IPS-15b (cell line): ENCODE results near the gene SSNA1.

Experiments used
- H3K27me3 ChIP-seq: one replicate; pipeline ENCODE4 v1.6.1; 2013; ENCODE audit warnings: low read length; ENCODE audit not compliant: control insufficient read depth, insufficient read depth
- H3K36me3 ChIP-seq: one replicate; pipeline ENCODE4 v1.6.1; 2013; ENCODE audit warnings: low read length; ENCODE audit not compliant: control insufficient read depth, insufficient read depth
- H3K4me1 ChIP-seq: one replicate; pipeline ENCODE4 v1.6.1; 2013; ENCODE audit warnings: mild to moderate bottlenecking, low read length; ENCODE audit not compliant: control insufficient read depth, insufficient read depth
- H3K4me3 ChIP-seq: one replicate; pipeline ENCODE4 v1.5.1; 2013; ENCODE audit warnings: low read depth, low read length
- H3K9ac ChIP-seq: one replicate; pipeline ENCODE4 v1.6.1; 2013; ENCODE audit warnings: low read depth, mild to moderate bottlenecking, low read length
- H3K9me3 ChIP-seq: one replicate; pipeline ENCODE4 v1.6.1; 2013; ENCODE audit warnings: mild to moderate bottlenecking, low read length; ENCODE audit not compliant: control insufficient read depth, insufficient read depth

The SSNA1 gene, protein sequence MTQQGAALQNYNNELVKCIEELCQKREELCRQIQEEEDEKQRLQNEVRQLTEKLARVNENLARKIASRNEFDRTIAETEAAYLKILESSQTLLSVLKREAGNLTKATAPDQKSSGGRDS

DNA sequence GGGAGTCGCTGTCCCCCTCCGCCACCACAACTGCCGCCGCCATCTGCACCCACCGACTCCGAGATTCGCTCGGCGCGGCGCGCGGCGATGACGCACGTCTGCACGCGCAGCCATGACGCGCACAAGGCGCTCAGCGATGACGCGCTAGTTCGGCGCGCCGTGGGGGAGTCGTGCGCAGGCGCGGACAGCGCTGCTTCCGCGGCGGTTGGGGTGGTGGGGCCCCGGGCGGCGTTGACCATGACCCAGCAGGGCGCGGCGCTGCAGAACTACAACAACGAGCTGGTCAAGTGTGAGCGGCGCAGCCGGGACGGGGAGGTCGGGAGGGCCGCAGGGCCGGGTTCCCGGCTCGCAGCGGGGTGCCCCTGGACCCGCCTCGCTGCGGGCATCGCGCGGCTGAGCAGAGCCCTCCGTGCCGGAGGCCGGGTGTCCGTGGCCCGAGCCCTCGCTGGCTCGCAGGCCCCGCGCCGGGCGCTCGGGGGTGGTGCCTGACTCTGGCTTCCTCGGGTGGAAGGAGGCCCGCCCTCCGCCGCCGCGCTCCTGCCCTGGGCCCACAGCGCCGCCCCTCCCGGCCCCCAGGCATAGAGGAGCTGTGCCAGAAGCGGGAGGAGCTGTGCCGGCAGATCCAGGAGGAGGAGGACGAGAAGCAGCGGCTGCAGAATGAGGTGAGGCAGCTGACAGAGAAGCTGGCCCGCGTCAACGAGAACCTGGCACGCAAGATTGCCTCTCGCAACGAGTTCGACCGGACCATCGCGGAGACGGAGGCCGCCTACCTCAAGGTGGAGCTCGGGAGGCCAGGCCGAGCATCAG is at the start of gene SSNA1, which contains the start of gene ANAPC2:
SSNA1 (plus strand) TSS at position 187 of the 807 bp plus-strand sequence; CDS start at position 238, 51 bp downstream.
ANAPC2 (minus strand) TSS at position 71 of the 807 bp plus-strand sequence; CDS start at position 43, 28 bp downstream.
- peaks cover 26% of the 10 kb centered on the region for H3K36me3 ChIP-seq
- peak within 1 kb of the TSS; percentile 81 for H3K9ac ChIP-seq
- peak within 1 kb of the TSS; percentile 97 for H3K4me3 ChIP-seq
- H3K4me1 ChIP-seq: peaks cover 10% of the 10 kb centered on the region
- H3K9me3 ChIP-seq: no peaks in the 10 kb centered on the region
- H3K27me3 ChIP-seq: no peaks in the 10 kb centered on the region

DNA sequence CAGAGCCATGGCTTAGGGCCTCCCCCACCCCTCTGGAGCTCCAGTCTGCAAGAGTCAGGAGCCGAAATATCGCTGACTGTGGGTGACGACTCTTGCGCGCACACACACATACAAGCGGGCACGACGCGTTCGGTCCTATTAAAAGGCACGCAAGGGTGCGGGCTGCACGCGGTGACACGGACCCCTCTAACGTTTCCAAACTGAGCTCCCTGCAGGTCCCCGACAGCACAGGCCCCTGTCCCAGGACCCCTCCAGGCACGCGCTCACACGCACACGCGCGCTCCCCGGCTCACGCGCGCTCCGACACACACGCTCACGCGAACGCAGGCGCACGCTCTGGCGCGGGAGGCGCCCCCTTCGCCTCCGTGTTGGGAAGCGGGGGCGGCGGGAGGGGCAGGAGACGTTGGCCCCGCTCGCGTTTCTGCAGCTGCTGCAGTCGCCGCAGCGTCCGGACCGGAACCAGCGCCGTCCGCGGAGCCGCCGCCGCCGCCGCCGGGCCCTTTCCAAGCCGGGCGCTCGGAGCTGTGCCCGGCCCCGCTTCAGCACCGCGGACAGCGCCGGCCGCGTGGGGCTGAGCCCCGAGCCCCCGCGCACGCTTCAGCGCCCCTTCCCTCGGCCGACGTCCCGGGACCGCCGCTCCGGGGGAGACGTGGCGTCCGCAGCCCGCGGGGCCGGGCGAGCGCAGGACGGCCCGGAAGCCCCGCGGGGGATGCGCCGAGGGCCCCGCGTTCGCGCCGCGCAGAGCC is 49.6 kb upstream of the SSNA1 start, which contains the start of gene GRIN1:
GRIN1 (plus strand) TSS at position 433 of the 746 bp plus-strand sequence. CDS start 333 bp downstream, outside the sequence.
- no peak within 1 kb of the TSS for H3K9ac ChIP-seq
- H3K36me3 ChIP-seq: no peaks in the 10 kb centered on the region
- peak within 1 kb of the TSS; percentile 39 for H3K4me3 ChIP-seq
- peaks cover 64% of the 10 kb centered on the region for H3K27me3 ChIP-seq
- no peaks in the 10 kb centered on the region for H3K4me1 ChIP-seq
- no peaks in the 10 kb centered on the region for H3K9me3 ChIP-seq

DNA sequence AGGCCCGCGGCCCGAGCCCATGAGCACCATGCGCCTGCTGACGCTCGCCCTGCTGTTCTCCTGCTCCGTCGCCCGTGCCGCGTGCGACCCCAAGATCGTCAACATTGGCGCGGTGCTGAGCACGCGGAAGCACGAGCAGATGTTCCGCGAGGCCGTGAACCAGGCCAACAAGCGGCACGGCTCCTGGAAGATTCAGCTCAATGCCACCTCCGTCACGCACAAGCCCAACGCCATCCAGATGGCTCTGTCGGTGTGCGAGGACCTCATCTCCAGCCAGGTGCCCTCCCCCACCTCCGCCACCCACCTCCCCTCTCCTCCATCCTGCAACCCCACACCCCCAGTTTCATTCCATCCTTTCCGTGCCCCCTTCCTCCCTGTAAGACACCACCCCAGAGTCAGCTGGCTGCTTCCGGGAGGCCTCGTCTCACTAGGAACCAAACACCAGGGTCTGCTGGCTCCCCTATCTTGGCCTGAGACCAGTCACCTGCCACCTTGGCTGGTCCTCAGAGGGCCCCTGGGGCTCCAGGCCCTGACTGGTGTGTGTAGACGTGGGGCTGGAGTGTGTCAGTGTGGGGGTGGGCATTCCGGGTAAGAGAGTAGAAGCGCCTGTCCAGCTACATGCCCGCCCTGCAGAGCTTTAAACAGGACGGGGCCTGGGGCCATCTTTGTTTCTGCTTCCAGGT is 48.9 kb upstream of the SSNA1 start:
- no peaks in the 10 kb centered on the region for H3K9me3 ChIP-seq
- H3K36me3 ChIP-seq: no peaks in the 10 kb centered on the region
- no peak overlapping the region for H3K4me3 ChIP-seq
- H3K9ac ChIP-seq: no peak overlapping the region
- H3K4me1 ChIP-seq: no peaks in the 10 kb centered on the region
- H3K27me3 ChIP-seq: peaks cover 62% of the 10 kb centered on the region

DNA sequence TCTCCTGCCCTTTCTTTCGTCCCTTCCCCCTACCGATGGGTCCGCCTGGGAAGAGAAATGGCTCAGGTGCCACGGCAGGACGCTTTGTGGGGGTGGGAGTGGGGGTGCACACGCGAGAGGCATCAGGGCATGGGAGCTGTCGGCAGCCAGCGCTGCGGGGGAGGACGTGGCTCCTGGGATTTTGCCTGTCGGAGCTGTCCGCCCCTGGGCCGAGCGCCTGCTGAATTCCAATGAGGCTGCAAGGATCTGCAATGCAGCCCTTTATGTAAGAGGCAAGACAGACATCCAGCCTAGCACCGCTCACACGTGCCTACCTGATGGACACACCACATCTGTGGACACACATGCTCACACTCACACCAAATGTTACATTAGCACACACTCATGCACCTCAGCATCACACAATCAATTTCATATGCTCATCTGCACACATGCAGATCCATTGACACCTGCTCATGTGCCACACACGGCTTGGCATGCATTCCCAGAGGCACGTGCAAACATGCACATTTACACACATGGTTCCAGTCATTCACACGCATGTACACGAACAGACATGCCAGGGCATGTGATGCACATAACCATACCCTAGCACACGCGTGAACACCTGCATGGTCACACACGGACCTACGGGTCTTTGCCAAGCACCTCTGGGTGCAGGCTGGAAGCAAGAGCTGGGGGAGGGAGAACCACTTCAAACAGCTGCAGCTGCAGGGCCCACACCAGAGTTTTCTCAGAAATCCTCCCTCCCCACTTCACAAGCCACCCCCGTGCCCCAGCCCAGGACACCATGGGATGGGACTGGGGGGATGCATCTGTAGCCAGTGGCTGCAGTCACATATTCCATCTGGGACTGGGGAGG is 48.1 kb upstream of the SSNA1 start:
- no peak overlapping the region for H3K4me3 ChIP-seq
- H3K27me3 ChIP-seq: peaks cover 62% of the 10 kb centered on the region
- no peaks in the 10 kb centered on the region for H3K4me1 ChIP-seq
- H3K9ac ChIP-seq: no peak overlapping the region
- H3K36me3 ChIP-seq: no peaks in the 10 kb centered on the region
- no peaks in the 10 kb centered on the region for H3K9me3 ChIP-seq

DNA sequence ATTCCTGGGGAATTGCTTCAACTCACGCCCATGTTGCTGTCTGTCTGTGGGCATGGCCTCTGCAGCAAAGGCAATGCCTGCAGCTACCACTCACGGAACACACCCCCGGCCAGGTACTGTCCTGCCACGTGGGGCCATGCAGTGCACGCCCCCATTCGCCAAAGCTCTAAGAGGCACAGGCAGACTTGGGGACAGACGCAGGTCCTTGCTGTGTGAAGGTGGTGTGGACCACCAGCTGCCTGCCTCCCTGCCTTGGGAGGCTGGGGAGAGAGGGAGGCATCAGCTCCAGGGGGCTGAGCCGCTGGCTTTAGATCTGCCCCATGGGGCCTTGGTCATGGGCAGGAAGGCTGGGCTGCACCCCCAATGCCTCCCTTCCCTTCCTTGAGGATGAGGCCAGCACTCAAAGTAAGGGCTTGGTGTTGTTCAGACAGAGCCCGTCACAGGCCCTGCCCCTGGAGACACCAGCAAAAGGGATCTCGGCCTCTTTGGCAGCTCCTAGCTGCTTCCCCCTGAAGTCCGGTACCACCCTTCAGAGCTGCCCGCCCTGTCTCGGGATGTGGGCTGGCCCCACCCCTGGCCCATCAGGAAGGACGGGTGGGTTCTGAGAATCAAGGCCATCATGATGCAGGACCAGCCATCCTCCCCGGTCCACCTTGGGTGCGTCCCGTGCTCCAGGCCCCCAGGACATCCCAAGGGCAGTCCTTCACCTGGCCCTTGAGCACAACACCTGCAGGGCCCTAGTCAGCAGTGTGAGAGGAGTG is 47.2 kb upstream of the SSNA1 start:
- Histone ChIP-seq H3K27me3 (peaks cover 57% of the 10 kb centered on the region), H3K4me1 (no peaks in the 10 kb centered on the region)

DNA sequence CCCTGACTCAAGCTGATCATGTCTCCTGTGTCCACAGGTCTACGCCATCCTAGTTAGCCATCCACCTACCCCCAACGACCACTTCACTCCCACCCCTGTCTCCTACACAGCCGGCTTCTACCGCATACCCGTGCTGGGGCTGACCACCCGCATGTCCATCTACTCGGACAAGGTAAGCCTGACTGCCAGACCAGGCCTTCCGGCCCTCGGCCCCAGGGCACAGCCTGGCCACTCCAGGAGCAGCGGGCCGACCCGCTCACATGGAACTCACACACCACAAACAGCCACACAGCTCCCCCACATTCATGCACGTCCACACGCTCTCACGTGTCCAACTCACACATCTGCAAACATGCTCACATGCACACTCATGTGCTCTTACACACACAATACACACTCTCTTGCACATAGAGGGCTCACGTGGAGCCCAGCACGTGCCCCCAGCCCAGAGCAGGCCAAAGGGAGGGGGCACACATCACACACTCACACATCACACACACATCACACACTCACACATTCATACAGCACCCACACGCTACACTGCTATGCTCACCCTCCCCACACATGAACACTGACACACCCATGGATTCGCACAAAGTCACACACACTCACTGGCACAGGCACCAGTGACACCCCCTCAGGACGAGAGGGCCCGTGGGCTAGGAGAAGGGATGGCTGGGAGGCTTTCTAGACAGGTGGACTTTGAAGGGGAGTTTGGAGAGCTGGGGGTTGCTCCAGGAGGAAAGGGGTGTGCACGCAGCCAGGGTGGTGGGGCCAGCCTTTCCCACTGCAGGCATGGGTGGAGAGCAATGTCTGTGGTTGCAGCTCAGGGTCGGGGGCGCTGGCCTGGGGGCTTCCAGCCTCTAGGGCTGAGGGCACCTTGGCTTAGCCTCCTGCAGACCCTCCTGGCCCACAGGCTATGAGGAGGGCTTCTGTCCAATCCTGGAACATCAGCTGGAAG is 46.2 kb upstream of the SSNA1 start:
- no peak overlapping the region for H3K4me3 ChIP-seq
- no peak overlapping the region for H3K9ac ChIP-seq
- no peaks in the 10 kb centered on the region for H3K36me3 ChIP-seq
- peaks cover 50% of the 10 kb centered on the region for H3K27me3 ChIP-seq
- H3K4me1 ChIP-seq: no peaks in the 10 kb centered on the region
- no peaks in the 10 kb centered on the region for H3K9me3 ChIP-seq

More for the DNA sequence above, 47.2 kb upstream of the SSNA1 start:
- Histone ChIP-seq H3K9ac (no peak overlapping the region), H3K36me3 (no peaks in the 10 kb centered on the region), H3K4me3 (no peak overlapping the region), H3K9me3 (no peaks in the 10 kb centered on the region)

DNA sequence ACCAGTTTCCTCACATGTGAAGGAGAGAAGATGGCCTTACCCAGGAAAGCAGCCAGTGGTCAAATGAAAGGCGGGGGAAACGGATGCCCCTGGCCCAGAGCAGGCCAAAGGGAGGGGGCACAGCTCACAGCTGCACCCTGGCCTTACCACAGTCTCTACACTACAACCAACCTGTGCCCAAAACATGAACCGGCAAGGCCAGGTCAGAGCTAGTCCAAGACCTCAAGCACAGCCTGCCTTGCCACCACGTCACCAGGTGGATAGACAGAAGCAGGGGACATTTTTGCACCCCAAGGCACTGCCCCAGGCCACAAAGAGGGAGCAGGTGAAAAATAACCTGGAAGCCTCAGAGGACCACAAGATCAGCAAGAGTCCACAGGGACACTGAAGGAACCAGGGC is 45.0 kb upstream of the SSNA1 start:
- Histone ChIP-seq H3K9ac (no peak overlapping the region), H3K9me3 (no peaks in the 10 kb centered on the region), H3K4me1 (no peaks in the 10 kb centered on the region), H3K27me3 (peaks cover 40% of the 10 kb centered on the region), H3K36me3 (no peaks in the 10 kb centered on the region), H3K4me3 (no peak overlapping the region)

DNA sequence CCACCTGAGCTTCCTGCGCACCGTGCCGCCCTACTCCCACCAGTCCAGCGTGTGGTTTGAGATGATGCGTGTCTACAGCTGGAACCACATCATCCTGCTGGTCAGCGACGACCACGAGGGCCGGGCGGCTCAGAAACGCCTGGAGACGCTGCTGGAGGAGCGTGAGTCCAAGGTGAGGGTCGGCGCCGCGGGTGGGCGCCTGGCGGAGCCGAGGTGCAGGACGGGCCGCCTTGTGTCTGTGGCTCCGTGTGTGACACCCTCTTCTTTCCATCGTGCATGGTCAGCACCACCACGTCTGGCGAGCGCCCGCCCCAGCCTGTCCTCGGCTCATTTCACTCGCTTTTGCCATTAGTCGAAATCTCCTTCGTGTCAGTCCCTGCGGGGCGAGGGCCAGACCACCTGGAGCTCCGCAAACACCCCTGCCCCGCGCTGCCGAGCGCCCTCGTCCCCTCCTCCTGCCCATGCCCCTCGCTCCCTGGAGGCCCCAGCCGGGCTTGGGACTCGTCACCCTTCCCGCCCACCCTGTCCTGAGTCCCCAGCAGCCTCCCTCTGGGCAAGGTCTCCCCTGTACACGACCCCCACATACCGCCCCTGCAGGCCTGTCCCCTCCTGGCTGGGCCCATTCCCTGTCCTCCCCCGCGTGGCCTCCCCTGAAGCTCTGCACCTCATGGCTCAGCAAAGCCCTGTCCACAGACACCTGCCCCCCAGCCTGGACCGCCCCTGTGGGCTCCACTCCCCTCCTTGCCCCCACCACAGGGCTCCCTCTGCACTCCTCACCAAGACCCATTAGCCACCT is 42.5 kb upstream of the SSNA1 start:
- Histone ChIP-seq H3K9me3 (no peaks in the 10 kb centered on the region), H3K4me1 (no peaks in the 10 kb centered on the region), H3K27me3 (peaks cover 20% of the 10 kb centered on the region), H3K36me3 (no peaks in the 10 kb centered on the region), H3K4me3 (no peak overlapping the region), H3K9ac (no peak overlapping the region)

DNA sequence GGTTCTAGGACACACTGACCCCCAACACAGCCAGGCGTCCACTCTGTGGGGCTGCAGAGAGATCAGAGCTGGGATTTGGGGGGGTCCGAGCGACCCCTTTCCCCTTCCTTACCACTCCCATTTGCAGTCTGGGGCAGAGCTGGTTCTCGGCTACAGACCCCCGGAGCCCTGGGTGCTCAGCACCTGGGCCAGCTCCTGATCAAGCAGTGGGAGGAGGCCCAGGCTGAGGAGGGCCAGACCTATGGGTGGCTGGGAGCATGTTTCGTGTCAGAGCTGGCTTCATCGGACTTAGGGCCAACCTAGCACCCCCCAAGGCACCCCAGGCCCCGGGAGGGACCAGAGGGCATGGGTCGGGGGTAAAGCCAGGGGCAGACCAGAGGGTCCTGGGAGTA is 42.0 kb upstream of the SSNA1 start:
- Histone ChIP-seq H3K9ac (no peak overlapping the region), H3K27me3 (peaks cover 14% of the 10 kb centered on the region), H3K36me3 (no peaks in the 10 kb centered on the region), H3K9me3 (no peaks in the 10 kb centered on the region), H3K4me3 (no peak overlapping the region), H3K4me1 (no peaks in the 10 kb centered on the region)
